Measurements from ENCODE around the gene DLEC1. TPM values are rescaled to one million over a fixed set of nuclear protein-coding genes. Genes with fewer than 3 reads are reported as not detected.
"Not testable (repeated sequence)": the region's sequence is repeated elsewhere in the genome, so short reads cannot be mapped to it uniquely, and the experiment has no call there.

Gene DLEC1
- total RNA-seq, 4 donors from 2014 or later, result 0.07 to 0.78 (median 0.16) TPM

DNA sequence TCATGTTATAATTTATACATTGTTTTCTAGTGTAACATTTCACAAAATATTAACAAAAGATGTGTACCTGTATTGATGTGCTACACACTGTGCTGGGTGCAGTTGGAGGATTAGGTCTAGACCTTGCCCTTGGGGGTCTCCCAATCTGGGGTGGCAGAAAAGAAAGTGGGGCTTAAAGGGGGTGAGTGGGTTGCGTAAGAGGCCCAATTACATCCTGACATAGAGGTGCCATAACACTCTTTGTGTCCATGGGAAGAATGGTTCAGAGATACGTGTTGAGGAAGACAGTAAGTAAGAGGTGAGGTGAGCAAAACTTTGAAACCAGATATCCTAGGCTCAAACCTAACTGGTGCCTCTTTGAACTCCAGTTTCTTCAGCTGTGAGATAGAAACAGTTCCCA lies 31.0 kb downstream of the DLEC1 start:
- Histone ChIP-seq H3K4me1 (no peaks in the 10 kb centered on the region), H3K27me3 (no peaks in the 10 kb centered on the region), H3K27ac (no peak overlapping the region), H3K9me3 (no peaks in the 10 kb centered on the region), H3K4me3 (no peak overlapping the region), H3K36me3 (no peaks in the 10 kb centered on the region)
- 51 to 81% methylated on average over 2 of the region's 2 CpGs for WGBS, 2 donors (ENCODE audit: low coverage in 1 of 2)
- no peak for ATAC-seq
- TF ChIP-seq POLR2AphosphoS5 (IDR thresholded peaks at IDR 0.05) (no peak), POLR2A (IDR thresholded peaks at IDR 0.05) (no peak), EP300 (IDR thresholded peaks at IDR 0.05) (no peak)
- TF ChIP-seq, protein P1, sequence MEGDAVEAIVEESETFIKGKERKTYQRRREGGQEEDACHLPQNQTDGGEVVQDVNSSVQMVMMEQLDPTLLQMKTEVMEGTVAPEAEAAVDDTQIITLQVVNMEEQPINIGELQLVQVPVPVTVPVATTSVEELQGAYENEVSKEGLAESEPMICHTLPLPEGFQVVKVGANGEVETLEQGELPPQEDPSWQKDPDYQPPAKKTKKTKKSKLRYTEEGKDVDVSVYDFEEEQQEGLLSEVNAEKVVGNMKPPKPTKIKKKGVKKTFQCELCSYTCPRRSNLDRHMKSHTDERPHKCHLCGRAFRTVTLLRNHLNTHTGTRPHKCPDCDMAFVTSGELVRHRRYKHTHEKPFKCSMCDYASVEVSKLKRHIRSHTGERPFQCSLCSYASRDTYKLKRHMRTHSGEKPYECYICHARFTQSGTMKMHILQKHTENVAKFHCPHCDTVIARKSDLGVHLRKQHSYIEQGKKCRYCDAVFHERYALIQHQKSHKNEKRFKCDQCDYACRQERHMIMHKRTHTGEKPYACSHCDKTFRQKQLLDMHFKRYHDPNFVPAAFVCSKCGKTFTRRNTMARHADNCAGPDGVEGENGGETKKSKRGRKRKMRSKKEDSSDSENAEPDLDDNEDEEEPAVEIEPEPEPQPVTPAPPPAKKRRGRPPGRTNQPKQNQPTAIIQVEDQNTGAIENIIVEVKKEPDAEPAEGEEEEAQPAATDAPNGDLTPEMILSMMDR (IDR thresholded peaks at IDR 0.05), result no peak

DNA sequence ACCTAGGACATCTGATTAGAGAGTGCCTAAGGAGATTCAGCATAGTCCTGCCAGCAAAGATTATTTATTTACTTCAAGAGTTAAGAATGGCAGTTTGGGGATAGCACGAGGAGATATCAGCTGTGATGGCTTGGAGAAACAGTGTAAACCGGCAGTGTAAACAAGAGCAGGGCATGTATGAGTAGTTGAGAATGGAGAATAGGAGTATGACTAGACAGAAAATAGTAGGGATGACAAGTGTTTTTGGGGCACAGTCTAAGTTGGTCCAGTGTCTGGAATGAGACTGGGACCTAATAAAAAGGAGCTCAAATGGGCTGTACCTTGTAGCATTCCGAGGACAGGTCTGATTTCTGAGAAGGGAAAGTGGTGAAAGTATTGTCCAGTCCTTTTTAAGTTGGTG lies 38.1 kb downstream of the DLEC1 start:
- ATAC-seq, H3K27ac ChIP-seq, H3K9me3 ChIP-seq, H3K4me1 ChIP-seq, H3K27me3 ChIP-seq, H3K36me3 ChIP-seq, H3K4me3 ChIP-seq: not testable (repeated sequence)
- WGBS, 2 donors (ENCODE audit: low coverage in 1 of 2), result 25 to 46% methylated on average over 1 to 2 of the region's 3 CpGs

DNA sequence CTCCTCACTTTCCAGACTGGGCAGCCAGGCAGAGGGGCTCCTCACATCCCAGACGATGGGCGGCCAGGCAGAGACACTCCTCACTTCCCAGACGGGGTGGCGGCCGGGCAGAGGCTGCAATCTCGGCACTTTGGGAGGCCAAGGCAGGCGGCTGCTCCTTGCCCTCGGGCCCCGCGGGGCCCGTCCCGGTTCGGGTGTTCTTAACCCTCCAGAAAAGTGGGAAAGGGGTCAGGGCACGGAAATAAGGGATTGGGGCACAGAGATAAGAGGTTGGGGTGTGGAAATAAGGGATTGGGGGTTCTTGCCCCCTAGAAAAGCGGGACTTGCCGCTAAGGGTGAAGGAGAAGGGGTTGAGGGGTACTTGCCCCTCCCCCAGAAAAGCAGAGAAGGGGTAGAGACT lies 43.3 kb downstream of the DLEC1 start:
- H3K4me1 ChIP-seq, H3K36me3 ChIP-seq, H3K27me3 ChIP-seq, H3K27ac ChIP-seq, ATAC-seq, H3K4me3 ChIP-seq: not testable (repeated sequence)
- no CpG with 5 or more reads among the region's 16 CpGs for WGBS, 2 donors (ENCODE audit: low coverage in 1 of 2)
- peaks cover 0 to 30% (median 0%) of the 10 kb centered on the region in 3 donors for H3K9me3 ChIP-seq

GRCh38 chr3:38083254-38083653 lies 44.2 kb downstream of the DLEC1 start:
- not testable (repeated sequence) for H3K27ac ChIP-seq, H3K27me3 ChIP-seq, H3K36me3 ChIP-seq, ATAC-seq, H3K4me3 ChIP-seq, H3K4me1 ChIP-seq
- peaks cover 0 to 30% (median 0%) of the 10 kb centered on the region in 3 donors for H3K9me3 ChIP-seq
- no CpG with 5 or more reads among the region's 1 CpG for WGBS, 2 donors (ENCODE audit: low coverage in 1 of 2)

GRCh38 chr3:38083871-38084333 lies 44.9 kb downstream of the DLEC1 start:
- no peak overlapping the region for H3K4me3 ChIP-seq
- 87 to 89% methylated on average over 12 to 13 of the region's 13 CpGs for WGBS, 2 donors (ENCODE audit: low coverage in 1 of 2)

GRCh38 chr3:38084334-38085310 lies 45.6 kb downstream of the DLEC1 start:
- ATAC-seq, result peak; percentile 53
- 56% methylated on average over 3 of the region's 7 CpGs; no CpG with 5 or more reads in 1 of the 2 donors for WGBS, 2 donors (ENCODE audit: low coverage in 1 of 2)
- no peak overlapping the region for H3K27ac ChIP-seq

More at GRCh38 chr3:38083871-38084333, 44.9 kb downstream of the DLEC1 start:
- TF ChIP-seq, protein P1 (IDR thresholded peaks at IDR 0.05), result no peak
- no peak for TF ChIP-seq POLR2AphosphoS5 (IDR thresholded peaks at IDR 0.05)
- TF ChIP-seq POLR2A (IDR thresholded peaks at IDR 0.05), result no peak
- no peak for TF ChIP-seq EP300 (IDR thresholded peaks at IDR 0.05)
- Histone ChIP-seq H3K4me1 (no peaks in the 10 kb centered on the region), H3K9me3 (peaks cover 0 to 30% (median 0%) of the 10 kb centered on the region in 3 donors), H3K36me3 (no peaks in the 10 kb centered on the region), H3K27ac (no peak overlapping the region), H3K27me3 (no peaks in the 10 kb centered on the region)
- no peak for ATAC-seq

More at GRCh38 chr3:38084334-38085310, 45.6 kb downstream of the DLEC1 start:
- TF ChIP-seq, protein P1 (IDR thresholded peaks at IDR 0.05), result no peak
- Histone ChIP-seq H3K4me3 (no peak overlapping the region), H3K27me3 (no peaks in the 10 kb centered on the region), H3K36me3 (no peaks in the 10 kb centered on the region), H3K4me1 (no peaks in the 10 kb centered on the region), H3K9me3 (peaks cover 0 to 30% (median 0%) of the 10 kb centered on the region in 3 donors)

Data from gastroesophageal sphincter (tissue), 4 donors.